H9 (cell line): ENCODE results near the gene MKI67. TPM values are rescaled to one million over a fixed set of nuclear protein-coding genes. Genes with fewer than 3 reads are reported as not detected.

Experiments used
- DNase-seq: peaks from one replicate; pipeline ENCODE4 v3.0.0-alpha.2; 2017
- H2AFZ ChIP-seq: one replicate; pipeline ENCODE4 v1.6.1; 2013; ENCODE audit warnings: mild to moderate bottlenecking, low read length, control low read depth, moderate library complexity
- H2AK5ac ChIP-seq: 2 replicates; pipeline ENCODE4 v1.6.1; 2013; ENCODE audit warnings: low read length, control low read depth, mixed read lengths; ENCODE audit not compliant: insufficient read length
- H2BK120ac ChIP-seq: one replicate; pipeline ENCODE4 v1.6.1; 2013; ENCODE audit warnings: low read depth, mild to moderate bottlenecking, low read length, control low read depth, inconsistent platforms; ENCODE audit not compliant: poor library complexity, severe bottlenecking
- H2BK12ac ChIP-seq: 2 replicates; pipeline ENCODE4 v1.6.1; 2013; ENCODE audit warnings: low read length, control low read depth, mixed read lengths, low read depth; ENCODE audit not compliant: insufficient read length
- H2BK15ac ChIP-seq: 2 replicates; pipeline ENCODE4 v1.6.1; 2013; ENCODE audit warnings: low read depth, low read length, control low read depth
- H2BK20ac ChIP-seq: one replicate; pipeline ENCODE4 v1.6.1; 2013; ENCODE audit warnings: low read depth, mild to moderate bottlenecking, low read length, control low read depth, inconsistent platforms; ENCODE audit not compliant: poor library complexity, severe bottlenecking
- H2BK5ac ChIP-seq: 2 replicates; pipeline ENCODE4 v1.6.1; 2013; ENCODE audit warnings: low read length, control low read depth, mixed read lengths; ENCODE audit not compliant: insufficient read length
- H3K14ac ChIP-seq: 2 replicates; pipeline ENCODE4 v1.6.1; 2013; ENCODE audit warnings: low read length, control low read depth; ENCODE audit not compliant: insufficient read depth
- H3K18ac ChIP-seq: 2 replicates; pipeline ENCODE4 v1.6.1; 2013; ENCODE audit warnings: low read depth, mild to moderate bottlenecking, mixed read lengths, low read length, control low read depth; ENCODE audit not compliant: insufficient read length
- H3K23ac ChIP-seq: 2 replicates; pipeline ENCODE4 v1.6.1; 2013; ENCODE audit warnings: low read length, control low read depth, mixed read lengths, low read depth; ENCODE audit not compliant: insufficient read length
- H3K23me2 ChIP-seq: 2 replicates; pipeline ENCODE4 v1.6.1; 2013; ENCODE audit warnings: low read depth, mild to moderate bottlenecking, mixed read lengths, low read length, control low read depth; ENCODE audit not compliant: insufficient read length, poor library complexity, severe bottlenecking
- H3K27ac ChIP-seq: 2 replicates; pipeline ENCODE4 v1.5.1; 2013; ENCODE audit warnings: low read length, control low read depth, mixed read lengths, low read depth; ENCODE audit not compliant: insufficient read length
- H3K27me3 ChIP-seq: 2 replicates; pipeline ENCODE4 v1.6.1; 2013; ENCODE audit warnings: low read length, control low read depth, inconsistent platforms; ENCODE audit not compliant: insufficient read depth
- H3K4ac ChIP-seq: 2 replicates; pipeline ENCODE4 v1.6.1; 2013; ENCODE audit warnings: low read depth, mild to moderate bottlenecking, control low read depth, inconsistent platforms, low read length, moderate library complexity
- H3K4me1 ChIP-seq: 2 replicates; pipeline ENCODE4 v1.6.1; 2013; ENCODE audit warnings: low read length, control low read depth, inconsistent platforms; ENCODE audit not compliant: insufficient read depth
- H3K4me2 ChIP-seq: 2 replicates; pipeline ENCODE4 v1.6.1; 2013; ENCODE audit warnings: low read length, control low read depth, mixed read lengths; ENCODE audit not compliant: insufficient read length, insufficient read depth
- H3K56ac ChIP-seq: 2 replicates; pipeline ENCODE4 v1.6.1; 2013; ENCODE audit warnings: low read depth, mild to moderate bottlenecking, mixed read lengths, low read length, control low read depth; ENCODE audit not compliant: insufficient read length
- H3K79me1 ChIP-seq: 2 replicates; pipeline ENCODE4 v1.6.1; 2013; ENCODE audit warnings: low read depth, mild to moderate bottlenecking, moderate library complexity, low read length, control low read depth, inconsistent platforms; ENCODE audit not compliant: insufficient read depth, poor library complexity, severe bottlenecking
- H3K79me2 ChIP-seq: 2 replicates; pipeline ENCODE4 v1.6.1; 2013; ENCODE audit warnings: low read length, control low read depth, inconsistent platforms; ENCODE audit not compliant: insufficient read depth
- H3K9ac ChIP-seq: 2 replicates; pipeline ENCODE4 v1.6.1; 2013; ENCODE audit warnings: low read length, control low read depth, mixed read lengths; ENCODE audit not compliant: insufficient read length; ENCODE audit errors: extremely low read depth
- H3K9me3 ChIP-seq: one replicate; pipeline ENCODE4 v1.6.1; 2013; ENCODE audit warnings: low read depth, low read length, inconsistent platforms; ENCODE audit not compliant: control insufficient read depth
- H3T11ph ChIP-seq: one replicate; pipeline ENCODE4 v1.6.1; 2013; ENCODE audit warnings: mild to moderate bottlenecking, low read length, control low read depth, inconsistent platforms
- H4K20me1 ChIP-seq: one replicate; pipeline ENCODE4 v1.6.1; 2013; ENCODE audit not compliant: control insufficient read depth, insufficient read length, insufficient read depth
- H4K5ac ChIP-seq: 2 replicates; pipeline ENCODE4 v1.6.1; 2013; ENCODE audit warnings: low read depth, mild to moderate bottlenecking, mixed read lengths, low read length, control low read depth; ENCODE audit not compliant: insufficient read length
- H4K8ac ChIP-seq: replicated peaks from 2 replicates; pipeline ENCODE4 v1.6.1; 2013; ENCODE audit warnings: low read length, control low read depth, mixed read lengths, low read depth; ENCODE audit not compliant: insufficient read length
- H4K91ac ChIP-seq: 2 replicates; pipeline ENCODE4 v1.6.1; 2013; ENCODE audit warnings: low read depth, mild to moderate bottlenecking, moderate library complexity, mixed read lengths, low read length, control low read depth; ENCODE audit not compliant: insufficient read length
- H3K27ac Mint-ChIP-seq, 3 experiments: 2 replicates in 2 of 3; 3 replicates in 1 of 3; pipeline ENCODE4 v1.8.0; 2020 to 2021; ENCODE audit warnings: mixed read lengths in 3 of 3, mild to moderate bottlenecking in 1 of 3, moderate library complexity in 1 of 3
- H3K27me3 Mint-ChIP-seq: 2 replicates; pipeline ENCODE4 v1.8.0; 2021; ENCODE audit warnings: low read depth, mild to moderate bottlenecking, moderate library complexity, mixed read lengths
- H3K36me3 Mint-ChIP-seq, 3 experiments: 2 replicates in 2 of 3; 3 replicates in 1 of 3; pipeline ENCODE4 v1.8.0; 2020 to 2021; ENCODE audit warnings: low read depth in 3 of 3, mixed read lengths in 3 of 3; ENCODE audit not compliant: insufficient read depth in 1 of 3
- H3K4me1 Mint-ChIP-seq, 2 experiments: 2 replicates each; pipeline ENCODE4 v1.8.0; 2020; ENCODE audit warnings: mixed read lengths in 2 of 2
- H3K4me3 Mint-ChIP-seq, 2 experiments: 2 replicates in 1 of 2; 3 replicates in 1 of 2; pipeline ENCODE4 v1.8.0; 2020 to 2021; ENCODE audit warnings: mild to moderate bottlenecking in 2 of 2, mixed read lengths in 2 of 2, moderate library complexity in 1 of 2
- H3K9me3 Mint-ChIP-seq, 2 experiments: 2 replicates in 1 of 2; 3 replicates in 1 of 2; pipeline ENCODE4 v1.8.0; 2020; ENCODE audit warnings: mild to moderate bottlenecking in 2 of 2, mixed read lengths in 2 of 2, moderate library complexity in 1 of 2
- WGBS: extraction: QIAGEN DNeasy Blood & Tissue Kit; methylation state at CpG from one replicate; pipeline ENCODE4 v1.1.7; 2013; ENCODE audit warnings: missing lambda C conversion rate, low lambda C conversion rate, mixed read lengths; ENCODE audit not compliant: insufficient read length; ENCODE audit errors: extremely low coverage; 5-methylcytosine and 5-hydroxymethylcytosine counted together
- total RNA-seq: library from RNA; stranded (reverse); gene quantifications from 2 replicates; pipeline ENCODE4 v1.2.1, GENCODE V29; 2021
- TF ChIP-seq, protein P1 (sequence below): fragments of 200-600 bp; sonication (generic); conservative IDR thresholded peaks from 3 replicates; pipeline ENCODE4 v1.8.0; 2021; ENCODE audit warnings: antibody characterized with exemption, mild to moderate bottlenecking

The MKI67 gene
- total RNA-seq, 1 experiment from 2014 or later: 108 TPM

DNA sequence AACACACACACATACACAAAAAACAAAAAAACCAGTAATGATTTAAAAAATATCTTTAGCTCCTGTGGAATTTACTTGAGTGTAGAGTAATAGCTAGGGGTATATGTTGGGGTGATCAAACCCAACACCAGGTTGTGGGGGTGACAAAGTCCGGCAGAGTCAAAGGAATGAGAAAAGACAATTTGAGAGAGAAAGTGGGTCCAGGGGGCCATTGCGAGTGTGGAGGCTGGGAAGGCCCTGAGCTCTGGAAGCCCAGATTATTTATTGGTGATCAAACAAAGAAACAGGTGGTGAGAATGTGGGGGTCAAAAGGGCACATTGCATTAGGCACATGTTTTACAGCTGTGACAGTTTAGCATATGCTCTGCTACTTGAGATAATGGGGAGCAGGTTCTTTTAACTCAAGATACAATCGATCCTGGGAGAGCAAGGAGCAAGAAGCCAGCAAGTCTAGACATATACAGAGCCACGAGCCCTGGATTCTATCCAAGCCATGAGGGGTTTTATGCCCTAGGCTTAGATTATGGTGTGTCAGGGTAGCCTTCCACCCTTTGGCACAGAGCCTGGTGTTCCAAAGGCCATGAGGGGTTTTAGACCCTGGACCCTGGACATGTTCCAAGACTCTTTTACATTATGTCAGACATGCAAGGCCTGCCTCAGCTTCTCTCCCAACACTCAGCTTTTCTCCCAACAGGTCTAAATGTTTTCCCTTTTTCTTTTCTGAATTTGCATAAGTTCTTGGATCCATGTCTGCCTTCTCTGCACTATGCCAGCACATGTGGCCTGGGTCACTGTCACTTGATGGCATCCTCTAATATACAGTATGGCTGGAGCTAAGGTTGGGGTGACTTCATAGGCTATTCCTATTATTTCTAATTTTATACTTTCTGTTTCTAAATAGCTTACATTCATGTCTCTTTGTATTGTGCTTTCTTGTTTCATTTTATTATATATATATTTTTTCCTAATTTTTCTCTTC is 48.6 kb upstream of the MKI67 start:
- Histone ChIP-seq H3K23me2 (no peaks in the 10 kb centered on the region), H4K5ac (no peak overlapping the region), H2BK120ac (no peak overlapping the region), H3K79me1 (no peaks in the 10 kb centered on the region), H3K23ac (no peak overlapping the region), H3K4me1 (no peaks in the 10 kb centered on the region), H3K27ac (no peak overlapping the region), H3K4me2 (no peak overlapping the region), H2AK5ac (no peak overlapping the region), H3K9me3 (peaks cover 23% of the 10 kb centered on the region), H3K56ac (no peak overlapping the region), H3K18ac (no peak overlapping the region), H4K8ac (no peak overlapping the region), H3K14ac (no peak overlapping the region), H3K4ac (no peak overlapping the region), H3K9ac (no peak overlapping the region), H4K20me1 (no peaks in the 10 kb centered on the region), H2BK5ac (no peak overlapping the region), H4K91ac (no peak overlapping the region), H3K79me2 (no peaks in the 10 kb centered on the region), H2BK15ac (no peak overlapping the region), H2AFZ (no peak overlapping the region), H3T11ph (no peak overlapping the region), H2BK12ac (no peak overlapping the region), H2BK20ac (no peak overlapping the region), H3K27me3 (no peaks in the 10 kb centered on the region)
- no peak for DNase-seq
- TF ChIP-seq, protein P1, sequence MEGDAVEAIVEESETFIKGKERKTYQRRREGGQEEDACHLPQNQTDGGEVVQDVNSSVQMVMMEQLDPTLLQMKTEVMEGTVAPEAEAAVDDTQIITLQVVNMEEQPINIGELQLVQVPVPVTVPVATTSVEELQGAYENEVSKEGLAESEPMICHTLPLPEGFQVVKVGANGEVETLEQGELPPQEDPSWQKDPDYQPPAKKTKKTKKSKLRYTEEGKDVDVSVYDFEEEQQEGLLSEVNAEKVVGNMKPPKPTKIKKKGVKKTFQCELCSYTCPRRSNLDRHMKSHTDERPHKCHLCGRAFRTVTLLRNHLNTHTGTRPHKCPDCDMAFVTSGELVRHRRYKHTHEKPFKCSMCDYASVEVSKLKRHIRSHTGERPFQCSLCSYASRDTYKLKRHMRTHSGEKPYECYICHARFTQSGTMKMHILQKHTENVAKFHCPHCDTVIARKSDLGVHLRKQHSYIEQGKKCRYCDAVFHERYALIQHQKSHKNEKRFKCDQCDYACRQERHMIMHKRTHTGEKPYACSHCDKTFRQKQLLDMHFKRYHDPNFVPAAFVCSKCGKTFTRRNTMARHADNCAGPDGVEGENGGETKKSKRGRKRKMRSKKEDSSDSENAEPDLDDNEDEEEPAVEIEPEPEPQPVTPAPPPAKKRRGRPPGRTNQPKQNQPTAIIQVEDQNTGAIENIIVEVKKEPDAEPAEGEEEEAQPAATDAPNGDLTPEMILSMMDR: no peak
- no peak overlapping the region for H3K27ac Mint-ChIP-seq
- peaks cover 0 to 13% of the 10 kb centered on the region in 2 experiments; a peak in 3 of 4 replicates for H3K4me1 Mint-ChIP-seq
- H3K4me3 Mint-ChIP-seq: no peak overlapping the region
- H3K9me3 Mint-ChIP-seq: peaks cover 28 to 36% of the 10 kb centered on the region in 2 experiments
- WGBS: no CpG with 5 or more reads among the region's 4 CpGs
- no peaks in the 10 kb centered on the region; the same call in none of the 2 replicates for H3K27me3 Mint-ChIP-seq
- H3K36me3 Mint-ChIP-seq: peaks cover 8 to 31% (median 20%) of the 10 kb centered on the region in 3 experiments
